Body of pancreas (tissue), 4 donors: ENCODE measurements around the gene ST3GAL5.
"Not testable (repeated sequence)": the region's sequence is repeated elsewhere in the genome, so short reads cannot be mapped to it uniquely, and the experiment has no call there.

Source experiments
- CTCF ChIP-seq, 7 experiments: fragments of 450-650 bp in 4 of 7; fragments of 200-600 bp in 3 of 7; sonication (generic) in 3 of 7; IDR thresholded peaks; one replicate each; pipeline ENCODE4 v1.5.1; 2016 to 2019; ENCODE audit warnings: antibody characterized with exemption in 7 of 7
- POLR2A ChIP-seq, 3 donors: fragments of 450-650 bp; IDR thresholded peaks; one replicate each; pipeline ENCODE4 v1.6.1; 2016; ENCODE audit warnings: antibody characterized with exemption in 3 of 3, mild to moderate bottlenecking in 2 of 3

GRCh38 chr2:85894554-85895278 is 5.9 kb upstream of the ST3GAL5 start:
- TF ChIP-seq CTCF, POLR2A (IDR thresholded peaks at IDR 0.05): not testable (repeated sequence)
